ENCODE results near the gene PPP1R17.

DNA sequence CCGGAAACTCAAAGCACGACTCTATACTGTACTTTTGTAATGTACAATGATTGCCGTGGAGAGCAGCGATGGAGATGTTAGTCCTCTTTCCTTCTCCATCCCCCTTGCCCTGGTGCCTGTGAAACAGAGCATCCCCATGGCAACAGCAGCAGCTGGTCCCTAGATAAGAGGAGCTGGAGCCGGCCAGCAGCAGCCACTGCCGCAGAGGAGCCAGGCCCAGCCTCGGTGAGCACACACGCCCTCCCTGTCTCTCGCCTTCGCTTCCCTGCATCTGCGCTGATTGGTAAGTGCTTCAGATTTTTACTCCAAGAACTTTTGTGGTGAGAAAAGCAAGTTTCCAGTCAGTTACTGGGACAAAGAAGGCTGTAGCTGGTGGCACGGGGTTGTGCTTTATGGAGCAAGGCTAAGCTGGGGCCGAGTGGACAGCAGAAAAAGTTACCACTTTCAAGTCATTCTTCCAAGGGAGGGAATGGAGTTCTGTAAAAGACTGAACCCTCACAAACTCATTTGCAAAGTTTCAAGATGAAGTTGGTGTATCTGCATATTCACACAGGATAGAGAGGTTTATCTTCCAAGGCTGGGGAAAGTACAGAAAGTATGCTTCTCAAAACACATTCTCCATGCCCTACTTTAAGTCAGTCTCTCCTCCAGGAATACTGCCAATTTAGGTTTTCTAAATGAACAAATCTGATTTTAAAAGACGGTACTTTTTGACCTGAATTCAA lies at the start of gene PPP1R17:
- TF ChIP-seq, protein P1, sequence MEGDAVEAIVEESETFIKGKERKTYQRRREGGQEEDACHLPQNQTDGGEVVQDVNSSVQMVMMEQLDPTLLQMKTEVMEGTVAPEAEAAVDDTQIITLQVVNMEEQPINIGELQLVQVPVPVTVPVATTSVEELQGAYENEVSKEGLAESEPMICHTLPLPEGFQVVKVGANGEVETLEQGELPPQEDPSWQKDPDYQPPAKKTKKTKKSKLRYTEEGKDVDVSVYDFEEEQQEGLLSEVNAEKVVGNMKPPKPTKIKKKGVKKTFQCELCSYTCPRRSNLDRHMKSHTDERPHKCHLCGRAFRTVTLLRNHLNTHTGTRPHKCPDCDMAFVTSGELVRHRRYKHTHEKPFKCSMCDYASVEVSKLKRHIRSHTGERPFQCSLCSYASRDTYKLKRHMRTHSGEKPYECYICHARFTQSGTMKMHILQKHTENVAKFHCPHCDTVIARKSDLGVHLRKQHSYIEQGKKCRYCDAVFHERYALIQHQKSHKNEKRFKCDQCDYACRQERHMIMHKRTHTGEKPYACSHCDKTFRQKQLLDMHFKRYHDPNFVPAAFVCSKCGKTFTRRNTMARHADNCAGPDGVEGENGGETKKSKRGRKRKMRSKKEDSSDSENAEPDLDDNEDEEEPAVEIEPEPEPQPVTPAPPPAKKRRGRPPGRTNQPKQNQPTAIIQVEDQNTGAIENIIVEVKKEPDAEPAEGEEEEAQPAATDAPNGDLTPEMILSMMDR (conservative IDR thresholded peaks at IDR 0.05; ENCODE audit: low read length): no peak
- no peak for TF ChIP-seq EZH2phosphoT487 (IDR thresholded peaks at IDR 0.05; ENCODE audit: borderline replicate concordance, low read depth, low read length)

Measured in OCI-LY7 (cell line).